BLaER1 (cell line): ENCODE data around the gene ETV5.
"Not testable (repeated sequence)": the region's sequence is repeated elsewhere in the genome, so short reads cannot be mapped to it uniquely, and the experiment has no call there.

Experiments used
- H3K27ac ChIP-seq: shearing (Covaris generic); formaldehyde crosslinking; 2 replicates; pipeline ENCODE4 v1.8.1; 2022
- H3K27me3 ChIP-seq: shearing (Covaris generic); formaldehyde crosslinking; 2 replicates; pipeline ENCODE4 v1.8.1; 2022
- H3K36me3 ChIP-seq: shearing (Covaris generic); formaldehyde crosslinking; 2 replicates; pipeline ENCODE4 v1.8.1; 2022
- H3K4me1 ChIP-seq: shearing (Covaris generic); formaldehyde crosslinking; 2 replicates; pipeline ENCODE4 v1.8.1; 2022
- H3K4me2 ChIP-seq: shearing (Covaris generic); formaldehyde crosslinking; 2 replicates; pipeline ENCODE4 v1.8.1; 2022
- H3K4me3 ChIP-seq: shearing (Covaris generic); formaldehyde crosslinking; 2 replicates; pipeline ENCODE4 v1.8.1; 2022
- H3K9ac ChIP-seq: shearing (Covaris generic); formaldehyde crosslinking; 2 replicates; pipeline ENCODE4 v1.8.1; 2022
- H3K9me3 ChIP-seq: shearing (Covaris generic); formaldehyde crosslinking; 2 replicates; pipeline ENCODE4 v1.8.1; 2022
- H4K20me1 ChIP-seq: shearing (Covaris generic); formaldehyde crosslinking; 2 replicates; pipeline ENCODE4 v1.8.1; 2022
- Cebpa-rat ChIP-seq: shearing (Covaris generic); IDR thresholded peaks from 2 replicates; pipeline ENCODE4 v1.8.1; 2022

Gene ETV5

GRCh38 chr3:186042521-186043202, 66.2 kb downstream of the ETV5 start:
- Histone ChIP-seq H3K27me3 (no peaks in the 10 kb centered on the region), H3K36me3 (peaks cover 33% of the 10 kb centered on the region), H4K20me1 (no peaks in the 10 kb centered on the region), H3K9me3 (peaks cover 10% of the 10 kb centered on the region), H3K4me1 (peaks cover 2% of the 10 kb centered on the region; the same call in 1 of the 2 replicates), H3K27ac (no peak overlapping the region), H3K4me3 (no peak overlapping the region), H3K4me2 (no peak overlapping the region), H3K9ac (no peak overlapping the region)
- no peak for TF ChIP-seq Cebpa-rat

- Histone ChIP-seq H3K4me3 (no peak overlapping the region), H4K20me1 (no peaks in the 10 kb centered on the region), H3K9ac (no peak overlapping the region), H3K4me1 (no peaks in the 10 kb centered on the region; the same call in 1 of the 2 replicates), H3K9me3 (peaks cover 10% of the 10 kb centered on the region), H3K27ac (no peak overlapping the region), H3K36me3 (peaks cover 27% of the 10 kb centered on the region), H3K4me2 (no peak overlapping the region), H3K27me3 (no peaks in the 10 kb centered on the region)
- TF ChIP-seq Cebpa-rat = no peak
Measured at GRCh38 chr3:186042036-186042435, 66.9 kb downstream of the ETV5 start.

DNA sequence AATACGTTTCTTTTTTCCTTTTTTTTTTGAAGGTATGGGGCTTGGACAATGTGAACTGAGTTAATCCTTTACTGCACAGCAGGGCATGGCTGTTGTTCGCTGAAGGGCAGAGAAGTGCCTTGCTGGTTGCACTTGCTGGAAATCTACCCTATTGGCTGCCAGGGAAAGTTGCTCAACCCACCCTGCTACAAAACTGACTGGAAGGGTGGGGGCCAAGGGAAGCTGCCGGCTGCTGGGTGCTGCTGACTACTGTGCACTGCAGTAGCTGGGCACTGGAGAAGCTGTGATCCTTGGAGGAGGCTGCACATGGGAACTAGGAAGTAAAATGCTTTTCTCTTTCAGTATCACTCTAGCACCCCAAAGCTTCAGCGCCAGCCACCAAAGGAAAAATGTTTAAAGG, 70.5 kb downstream of the ETV5 start:
- TF ChIP-seq Cebpa-rat = no peak

GRCh38 chr3:186035277-186035676, 73.6 kb downstream of the ETV5 start:
- peaks cover 47% of the 10 kb centered on the region for H3K9me3 ChIP-seq
- no peak overlapping the region for H3K9ac ChIP-seq
- no peak overlapping the region for H3K4me2 ChIP-seq
- H3K27ac ChIP-seq = no peak overlapping the region
- H4K20me1 ChIP-seq = no peaks in the 10 kb centered on the region
- peaks cover 18% of the 10 kb centered on the region for H3K4me1 ChIP-seq
- no peak for TF ChIP-seq Cebpa-rat
- H3K4me3 ChIP-seq = no peak overlapping the region
- no peaks in the 10 kb centered on the region for H3K36me3 ChIP-seq
- H3K27me3 ChIP-seq = no peaks in the 10 kb centered on the region

More for the DNA sequence above, 70.5 kb downstream of the ETV5 start:
- Histone ChIP-seq H3K27me3 (no peaks in the 10 kb centered on the region), H4K20me1 (no peaks in the 10 kb centered on the region), H3K9ac (no peak overlapping the region), H3K4me3 (no peak overlapping the region), H3K9me3 (peaks cover 26% of the 10 kb centered on the region), H3K4me2 (no peak overlapping the region), H3K4me1 (no peaks in the 10 kb centered on the region), H3K27ac (no peak overlapping the region), H3K36me3 (no peaks in the 10 kb centered on the region)

- Histone ChIP-seq H3K36me3 (no peaks in the 10 kb centered on the region), H3K4me2 (peak overlapping the region; percentile 56), H3K27ac (peak overlapping the region; percentile 24), H3K27me3 (no peaks in the 10 kb centered on the region), H4K20me1 (no peaks in the 10 kb centered on the region), H3K4me3 (no peak overlapping the region), H3K4me1 (peaks cover 18% of the 10 kb centered on the region), H3K9me3 (peaks cover 51% of the 10 kb centered on the region), H3K9ac (no peak overlapping the region)
- TF ChIP-seq Cebpa-rat = no peak
Measured at GRCh38 chr3:186032321-186032720, 76.6 kb downstream of the ETV5 start.

GRCh38 chr3:186025993-186026392, 82.9 kb downstream of the ETV5 start:
- H3K9ac ChIP-seq, H3K27me3 ChIP-seq, H3K4me3 ChIP-seq, H3K36me3 ChIP-seq, H4K20me1 ChIP-seq: not testable (repeated sequence)
- Histone ChIP-seq H3K27ac (0 out of 2 replicates have a peak overlapping the region, but pooled peaks have one; percentile 1), H3K4me1 (peaks cover 30% of the 10 kb centered on the region), H3K9me3 (peaks cover 18% of the 10 kb centered on the region), H3K4me2 (peak overlapping the region; percentile 34)

DNA sequence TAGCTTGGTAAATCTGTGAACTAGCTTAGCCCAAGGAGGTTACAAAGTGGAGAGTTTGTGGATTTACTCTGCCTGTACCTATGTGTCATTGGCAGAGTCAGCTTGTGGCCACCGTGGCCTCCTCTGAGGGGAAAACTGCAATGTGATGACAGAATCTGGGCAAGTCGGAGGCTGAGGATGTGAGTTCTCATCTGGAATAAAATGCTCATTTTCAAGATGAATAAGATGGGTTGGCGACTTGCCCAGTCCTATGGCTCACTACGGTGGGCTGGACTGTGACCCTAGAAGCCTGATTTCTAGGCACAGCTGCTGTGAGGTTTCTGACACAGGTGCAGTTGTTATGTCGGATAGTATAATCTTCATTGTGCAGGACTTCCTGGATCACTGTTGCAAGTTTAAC, 83.7 kb downstream of the ETV5 start:
- 0 out of 2 replicates have a peak overlapping the region, but pooled peaks have one; percentile 1 for H3K27ac ChIP-seq

GRCh38 chr3:186024210-186024609, 84.7 kb downstream of the ETV5 start:
- no peak overlapping the region for H3K27ac ChIP-seq
- peaks cover 7% of the 10 kb centered on the region for H3K9me3 ChIP-seq
- H3K27me3 ChIP-seq = no peaks in the 10 kb centered on the region
- H3K36me3 ChIP-seq = no peaks in the 10 kb centered on the region
- H3K9ac ChIP-seq = peak overlapping the region; percentile 16; the same call in 1 of the 2 replicates
- TF ChIP-seq Cebpa-rat = no peak
- no peaks in the 10 kb centered on the region for H4K20me1 ChIP-seq
- peak overlapping the region; percentile 34 for H3K4me2 ChIP-seq
- peaks cover 35% of the 10 kb centered on the region for H3K4me1 ChIP-seq
- H3K4me3 ChIP-seq = no peak overlapping the region

More for the DNA sequence above, 83.7 kb downstream of the ETV5 start:
- H3K36me3 ChIP-seq = no peaks in the 10 kb centered on the region
- no peak for TF ChIP-seq Cebpa-rat
- no peak overlapping the region for H3K4me3 ChIP-seq
- no peaks in the 10 kb centered on the region for H3K27me3 ChIP-seq
- no peak overlapping the region for H3K9ac ChIP-seq
- peaks cover 30% of the 10 kb centered on the region for H3K4me1 ChIP-seq
- peaks cover 13% of the 10 kb centered on the region for H3K9me3 ChIP-seq
- peak overlapping the region; percentile 34 for H3K4me2 ChIP-seq
- no peaks in the 10 kb centered on the region for H4K20me1 ChIP-seq

DNA sequence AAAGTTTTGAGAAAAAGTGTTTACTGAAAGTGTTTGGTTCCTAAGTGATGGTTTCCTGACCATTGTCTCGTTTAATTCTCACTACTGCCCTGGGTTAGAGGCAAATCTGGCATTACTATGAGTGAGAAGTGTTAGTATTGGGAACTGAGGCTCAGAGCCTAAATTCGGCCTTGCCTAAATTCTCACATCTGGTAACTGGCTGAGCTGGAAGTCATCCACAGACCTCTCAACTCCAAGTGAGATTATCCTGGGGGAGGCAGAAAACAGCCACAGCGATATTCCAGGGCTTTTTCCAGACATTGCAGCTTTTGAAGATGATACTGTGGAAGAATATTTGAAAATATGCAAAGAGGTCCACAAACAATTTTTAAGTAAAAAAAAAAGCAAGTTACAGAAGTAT, 86.0 kb downstream of the ETV5 start:
- Histone ChIP-seq H3K36me3 (no peaks in the 10 kb centered on the region), H3K9ac (no peak overlapping the region), H3K4me2 (no peak overlapping the region), H3K4me1 (peaks cover 41% of the 10 kb centered on the region), H3K27ac (no peak overlapping the region), H4K20me1 (no peaks in the 10 kb centered on the region), H3K4me3 (no peak overlapping the region), H3K9me3 (no peaks in the 10 kb centered on the region; the same call in 1 of the 2 replicates), H3K27me3 (no peaks in the 10 kb centered on the region)
- no peak for TF ChIP-seq Cebpa-rat

DNA sequence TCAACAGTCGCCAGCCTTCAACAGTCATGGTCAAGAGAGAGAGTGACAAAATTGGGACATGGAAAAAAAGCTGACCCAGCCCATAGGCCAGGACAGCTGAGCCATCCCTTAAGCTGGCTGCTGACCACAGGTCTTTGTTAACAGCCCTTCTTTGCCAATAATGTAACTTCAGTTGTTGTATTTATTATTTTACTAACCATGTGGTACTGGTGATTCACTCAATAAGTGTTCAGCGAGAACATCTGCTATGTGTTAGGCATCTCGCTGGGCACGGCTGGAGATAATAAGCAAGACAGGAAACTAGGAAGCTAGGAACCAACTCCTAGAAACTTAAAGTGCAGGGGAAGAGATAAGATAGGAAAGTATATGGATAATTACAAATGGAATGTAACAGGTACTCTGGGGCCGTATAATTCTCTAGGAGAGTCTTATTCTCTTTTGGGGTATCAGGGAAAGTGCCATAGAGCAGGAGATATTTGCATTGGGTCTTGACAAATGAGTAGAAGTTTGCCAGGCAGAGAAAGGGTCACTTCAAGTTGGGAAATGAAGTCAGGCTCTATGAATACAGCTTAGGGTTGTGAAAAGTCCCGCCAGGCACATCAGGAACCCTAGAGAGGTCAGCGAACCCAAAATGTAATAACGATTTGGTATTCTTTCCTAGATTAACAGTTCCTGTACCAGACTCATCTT, 87.1 kb downstream of the ETV5 start:
- no peak for TF ChIP-seq Cebpa-rat
- Histone ChIP-seq H4K20me1 (no peaks in the 10 kb centered on the region), H3K4me3 (no peak overlapping the region), H3K27me3 (no peaks in the 10 kb centered on the region), H3K36me3 (peaks cover 5% of the 10 kb centered on the region; the same call in 1 of the 2 replicates), H3K27ac (no peak overlapping the region), H3K9me3 (peaks cover 10% of the 10 kb centered on the region), H3K4me1 (peaks cover 41% of the 10 kb centered on the region), H3K4me2 (no peak overlapping the region), H3K9ac (no peak overlapping the region)

DNA sequence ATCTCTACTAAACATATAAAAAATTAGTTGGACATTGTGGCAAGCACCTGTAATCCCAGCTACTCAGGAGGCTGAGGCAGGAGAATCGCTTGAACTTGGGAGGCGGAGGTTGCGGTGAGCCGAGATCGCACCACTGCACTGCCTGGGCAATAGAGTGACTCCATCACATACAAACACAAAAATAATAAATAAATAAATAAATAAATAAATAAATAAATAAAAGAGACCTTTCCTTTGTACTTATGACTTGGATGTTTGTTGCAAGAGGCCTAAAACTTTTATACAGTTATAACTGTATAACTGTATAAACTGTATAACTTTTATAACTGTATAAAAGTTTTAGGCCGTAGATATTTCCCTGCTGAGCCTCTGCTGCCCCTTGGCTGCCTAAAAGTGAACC, 87.6 kb downstream of the ETV5 start:
- H3K9ac ChIP-seq, H3K36me3 ChIP-seq, H3K27me3 ChIP-seq, H3K4me3 ChIP-seq, H3K4me2 ChIP-seq, H3K27ac ChIP-seq, H4K20me1 ChIP-seq: not testable (repeated sequence)
- H3K9me3 ChIP-seq = peaks cover 16% of the 10 kb centered on the region
- peaks cover 40% of the 10 kb centered on the region for H3K4me1 ChIP-seq

DNA sequence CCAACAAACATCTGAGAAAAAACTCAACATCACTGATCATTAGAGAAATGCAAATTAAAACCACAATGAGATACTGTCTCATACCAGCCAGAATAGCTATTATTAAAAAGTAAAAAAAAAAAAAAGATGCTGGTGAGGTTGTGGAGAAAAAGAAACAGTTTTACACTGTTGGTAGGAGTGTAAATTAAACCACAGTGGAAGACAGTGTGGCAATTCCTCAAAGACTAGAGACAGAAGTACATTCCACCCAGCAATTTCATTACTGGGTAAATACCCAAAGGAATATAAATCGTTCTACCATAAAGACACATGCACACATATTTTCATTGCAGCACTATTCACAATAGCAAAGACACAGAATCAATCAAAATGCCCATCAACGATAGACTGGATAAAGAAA, 89.6 kb downstream of the ETV5 start:
- Histone ChIP-seq H3K9me3 (peaks cover 32% of the 10 kb centered on the region), H3K4me1 (peaks cover 20% of the 10 kb centered on the region)
- not testable (repeated sequence) for H3K4me3 ChIP-seq, H3K4me2 ChIP-seq, H3K36me3 ChIP-seq, H4K20me1 ChIP-seq, H3K27me3 ChIP-seq, H3K27ac ChIP-seq, H3K9ac ChIP-seq
